Measurements from ENCODE around the gene VWA8. TPM values are rescaled to one million over a fixed set of nuclear protein-coding genes. Genes with fewer than 3 reads are reported as not detected.

Gene VWA8
- polyA plus RNA-seq, 3 donors = 2.0 to 4.4 (median 3.4) TPM

DNA sequence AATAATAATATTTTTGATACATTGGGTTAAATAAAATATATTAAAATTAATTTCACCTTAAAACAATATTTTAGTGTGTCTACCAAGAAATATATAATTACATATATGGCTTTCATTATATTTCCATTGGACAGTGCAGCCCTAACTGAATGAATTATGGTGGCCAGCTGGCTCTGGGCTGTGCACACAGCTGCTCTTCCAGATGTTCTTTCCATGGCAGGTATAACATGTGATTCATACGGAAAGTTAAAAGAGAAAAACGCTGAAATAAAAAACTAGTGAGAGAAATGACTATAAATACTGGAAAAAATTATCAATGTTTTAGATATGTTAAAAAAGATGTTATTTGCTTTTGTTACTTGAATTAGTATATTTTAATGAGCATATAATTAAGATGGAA lies 287.3 kb downstream of the VWA8 start:
- TF ChIP-seq, protein P1, sequence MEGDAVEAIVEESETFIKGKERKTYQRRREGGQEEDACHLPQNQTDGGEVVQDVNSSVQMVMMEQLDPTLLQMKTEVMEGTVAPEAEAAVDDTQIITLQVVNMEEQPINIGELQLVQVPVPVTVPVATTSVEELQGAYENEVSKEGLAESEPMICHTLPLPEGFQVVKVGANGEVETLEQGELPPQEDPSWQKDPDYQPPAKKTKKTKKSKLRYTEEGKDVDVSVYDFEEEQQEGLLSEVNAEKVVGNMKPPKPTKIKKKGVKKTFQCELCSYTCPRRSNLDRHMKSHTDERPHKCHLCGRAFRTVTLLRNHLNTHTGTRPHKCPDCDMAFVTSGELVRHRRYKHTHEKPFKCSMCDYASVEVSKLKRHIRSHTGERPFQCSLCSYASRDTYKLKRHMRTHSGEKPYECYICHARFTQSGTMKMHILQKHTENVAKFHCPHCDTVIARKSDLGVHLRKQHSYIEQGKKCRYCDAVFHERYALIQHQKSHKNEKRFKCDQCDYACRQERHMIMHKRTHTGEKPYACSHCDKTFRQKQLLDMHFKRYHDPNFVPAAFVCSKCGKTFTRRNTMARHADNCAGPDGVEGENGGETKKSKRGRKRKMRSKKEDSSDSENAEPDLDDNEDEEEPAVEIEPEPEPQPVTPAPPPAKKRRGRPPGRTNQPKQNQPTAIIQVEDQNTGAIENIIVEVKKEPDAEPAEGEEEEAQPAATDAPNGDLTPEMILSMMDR (IDR thresholded peaks at IDR 0.05) = no peak
- no peak overlapping the region for H3K27ac Mint-ChIP-seq

DNA sequence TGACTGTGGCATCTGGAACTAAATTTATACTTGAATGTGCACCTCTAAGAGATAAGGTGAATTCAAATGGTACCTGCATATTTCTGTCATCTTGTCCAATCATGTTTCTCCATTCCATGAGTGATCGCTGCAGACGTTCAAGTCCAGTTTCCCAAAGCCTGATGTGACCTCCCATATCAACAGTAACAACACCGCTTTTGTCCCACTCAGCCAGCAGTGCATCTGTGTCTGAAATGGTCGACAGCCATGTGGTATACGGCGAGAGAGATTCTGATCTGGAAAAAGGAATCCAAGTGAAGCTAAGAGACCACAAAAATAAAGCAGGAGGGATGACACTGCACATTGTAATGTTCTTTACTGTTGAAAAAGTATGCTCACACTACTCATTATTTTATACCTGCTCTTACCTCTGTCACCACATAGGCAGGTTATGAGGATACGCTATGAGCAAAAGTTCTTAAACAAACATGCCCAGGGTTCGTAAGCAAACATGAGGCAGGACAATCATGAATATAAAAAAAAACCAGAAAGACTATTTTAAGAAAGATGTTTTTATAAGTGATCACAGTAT lies 290.0 kb downstream of the VWA8 start:
- H4K20me1 ChIP-seq (ENCODE audit: insufficient read depth, low read length) = no peaks in the 10 kb centered on the region
- H3K36me3 ChIP-seq (replicated peaks in 1 of 2; ENCODE audit: control insufficient read depth in 1 of 2, insufficient read depth in 2 of 2, low read length in 2 of 2) = no peaks in the 10 kb centered on the region
- TF ChIP-seq, protein P1 (IDR thresholded peaks at IDR 0.05) = no peak

More for the DNA sequence above, 287.3 kb downstream of the VWA8 start:
- H3K9ac ChIP-seq (ENCODE audit: insufficient read depth, low read length, poor library complexity, severe bottlenecking) = no peak overlapping the region
- peaks cover 3% of the 10 kb centered on the region for H3K4me1 Mint-ChIP-seq
- intact Hi-C loops (cut with micrococcal nuclease) = no loop called here
- no peaks in the 10 kb centered on the region for H3K79me2 ChIP-seq (ENCODE audit: insufficient read depth, low read length)
- H3K36me3 Mint-ChIP-seq = peaks cover 5 to 6% of the 10 kb centered on the region in 2 donors
- no peaks in the 10 kb centered on the region for H3K36me3 ChIP-seq (replicated peaks in 1 of 2; ENCODE audit: control insufficient read depth in 1 of 2, insufficient read depth in 2 of 2, low read length in 2 of 2)
- H3K27me3 ChIP-seq (ENCODE audit: control insufficient read depth in 2 of 2, insufficient read depth in 2 of 2, low read length in 2 of 2) = no peaks in the 10 kb centered on the region
- no peak overlapping the region for H3K27ac ChIP-seq (ENCODE audit: low read depth in 1 of 2, low read length in 2 of 2)
- H3K4me3 ChIP-seq (replicated peaks in 1 of 3; ENCODE audit: low read depth in 2 of 3, low read length in 3 of 3) = no peak overlapping the region
- H3K4me1 ChIP-seq (ENCODE audit: control insufficient read depth in 1 of 2, insufficient read depth in 2 of 2, low read length in 2 of 2) = no peaks in the 10 kb centered on the region
- WGBS (ENCODE audit: insufficient coverage) = no CpG with 5 or more reads among the region's 2 CpGs
- no peaks in the 10 kb centered on the region for H3K9me3 ChIP-seq (replicated peaks in 1 of 2; ENCODE audit: control insufficient read depth in 1 of 2, insufficient read depth in 1 of 2, low read length in 2 of 2)
- no peak overlapping the region for H2AFZ ChIP-seq (ENCODE audit: insufficient read depth, low read depth, low read length, poor library complexity, severe bottlenecking)
- no peaks in the 10 kb centered on the region for H3K27me3 Mint-ChIP-seq (ENCODE audit: low read depth in 3 of 3)
- H3K4me3 Mint-ChIP-seq = no peak overlapping the region
- DNase-seq = no peak
- H3K4me2 ChIP-seq (replicated peaks; ENCODE audit: extremely low read depth, low read length, poor library complexity, severe bottlenecking) = no peak overlapping the region
- H4K20me1 ChIP-seq (ENCODE audit: insufficient read depth, low read length) = no peaks in the 10 kb centered on the region
- no peaks in the 10 kb centered on the region for H3K9me3 Mint-ChIP-seq

More for the DNA sequence above, 290.0 kb downstream of the VWA8 start:
- H3K4me1 Mint-ChIP-seq = peaks cover 3% of the 10 kb centered on the region
- no peaks in the 10 kb centered on the region for H3K9me3 Mint-ChIP-seq
- H2AFZ ChIP-seq (ENCODE audit: insufficient read depth, low read depth, low read length, poor library complexity, severe bottlenecking) = no peak overlapping the region
- H3K4me3 ChIP-seq (replicated peaks in 1 of 3; ENCODE audit: low read depth in 2 of 3, low read length in 3 of 3) = no peak overlapping the region
- no peaks in the 10 kb centered on the region for H3K9me3 ChIP-seq (replicated peaks in 1 of 2; ENCODE audit: control insufficient read depth in 1 of 2, insufficient read depth in 1 of 2, low read length in 2 of 2)
- H3K27me3 ChIP-seq (ENCODE audit: control insufficient read depth in 2 of 2, insufficient read depth in 2 of 2, low read length in 2 of 2) = no peaks in the 10 kb centered on the region
- H3K27ac Mint-ChIP-seq = peak overlapping the region in 1 of 7 donors; percentile 53
- no peak overlapping the region for H3K4me3 Mint-ChIP-seq
- no peaks in the 10 kb centered on the region for H3K79me2 ChIP-seq (ENCODE audit: insufficient read depth, low read length)
- H3K4me2 ChIP-seq (replicated peaks; ENCODE audit: extremely low read depth, low read length, poor library complexity, severe bottlenecking) = no peak overlapping the region
- DNase-seq = no peak
- H3K27ac ChIP-seq (ENCODE audit: low read depth in 1 of 2, low read length in 2 of 2) = no peak overlapping the region
- no peaks in the 10 kb centered on the region for H3K27me3 Mint-ChIP-seq (ENCODE audit: low read depth in 3 of 3)
- no peaks in the 10 kb centered on the region for H3K4me1 ChIP-seq (ENCODE audit: control insufficient read depth in 1 of 2, insufficient read depth in 2 of 2, low read length in 2 of 2)
- H3K9ac ChIP-seq (ENCODE audit: insufficient read depth, low read length, poor library complexity, severe bottlenecking) = no peak overlapping the region
- intact Hi-C loops (cut with micrococcal nuclease) = no loop called here
- 94% methylated on average over 2 of the region's 8 CpGs for WGBS (ENCODE audit: insufficient coverage)
- peaks cover 5 to 6% of the 10 kb centered on the region in 2 donors for H3K36me3 Mint-ChIP-seq
